RCC 7860 (cell line): ENCODE data around the gene IFNK.
A peak's percentile ranks its signal among the peaks of the same experiment; 100 is the strongest.

Experiments used
- DNase-seq: peaks from one replicate; pipeline ENCODE4 v3.0.0-alpha.2; 2015; ENCODE audit warnings: low spot score
- FAIRE-seq: peaks from 2 replicates; lab custom pipeline; 2012; peaks lifted over from hg19 to GRCh38; lab: Jason Lieb, UNC

IFNK gene

DNA sequence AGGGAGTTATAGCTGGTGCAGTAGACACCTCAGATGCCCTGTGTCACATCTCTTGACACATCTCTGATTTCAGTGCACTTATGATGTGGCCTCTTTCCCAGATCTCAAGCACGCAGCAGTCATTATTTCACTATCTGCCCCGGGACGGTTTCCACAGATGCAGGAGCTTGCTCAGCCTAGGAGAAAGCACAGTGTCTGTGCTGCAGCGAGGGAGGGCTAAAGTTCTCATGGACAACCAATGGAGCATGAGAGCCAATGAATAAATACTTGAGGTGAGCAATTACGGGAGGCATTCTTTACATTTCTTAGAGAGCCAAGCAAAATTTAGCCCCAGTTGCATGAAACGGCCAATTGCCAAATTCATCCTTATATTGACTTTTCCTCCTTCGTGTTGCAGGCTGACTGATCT lies 12.9 kb downstream of the IFNK start:
- DNase-seq (no peak), FAIRE-seq (no peak)

DNA sequence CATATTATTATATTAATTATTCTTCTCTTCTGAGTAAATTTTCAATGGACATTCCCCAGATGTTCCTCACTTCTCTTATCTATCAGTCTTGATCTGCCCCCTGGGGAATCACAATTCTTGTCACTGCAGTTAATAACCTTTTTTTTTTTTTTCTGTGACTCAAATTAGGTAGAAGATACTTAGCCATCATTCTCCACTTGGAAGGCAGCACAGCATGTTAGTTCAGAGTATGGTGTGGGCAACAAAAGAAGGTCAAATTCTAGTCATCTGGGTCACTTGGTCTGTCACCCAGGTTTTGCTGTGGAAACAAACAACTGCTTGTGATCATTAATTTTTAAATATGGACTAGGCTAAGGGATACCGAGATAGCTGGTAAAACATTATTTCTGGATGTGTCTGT lies 13.7 kb downstream of the IFNK start:
- no peak for DNase-seq
- FAIRE-seq: no peak

DNA sequence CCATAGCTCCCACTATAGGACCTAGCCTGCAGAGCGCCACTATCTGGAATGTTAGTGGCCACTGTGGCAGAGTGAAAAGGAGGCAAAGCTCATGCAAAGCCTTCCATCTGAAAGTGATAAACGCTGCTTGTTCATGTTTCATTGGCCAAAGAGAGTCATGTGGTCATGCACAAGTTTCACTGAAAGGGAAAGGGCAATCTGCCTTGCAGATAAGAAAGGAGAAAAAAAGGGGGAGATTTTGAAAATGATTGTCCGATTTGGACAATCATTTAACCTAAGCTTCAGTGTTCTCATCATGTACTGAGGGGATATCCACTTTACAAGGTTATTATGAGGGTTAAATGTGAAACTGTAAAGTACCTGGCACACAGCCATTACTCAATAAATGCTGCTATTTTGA lies 14.6 kb downstream of the IFNK start:
- FAIRE-seq (no peak), DNase-seq (no peak)

DNA sequence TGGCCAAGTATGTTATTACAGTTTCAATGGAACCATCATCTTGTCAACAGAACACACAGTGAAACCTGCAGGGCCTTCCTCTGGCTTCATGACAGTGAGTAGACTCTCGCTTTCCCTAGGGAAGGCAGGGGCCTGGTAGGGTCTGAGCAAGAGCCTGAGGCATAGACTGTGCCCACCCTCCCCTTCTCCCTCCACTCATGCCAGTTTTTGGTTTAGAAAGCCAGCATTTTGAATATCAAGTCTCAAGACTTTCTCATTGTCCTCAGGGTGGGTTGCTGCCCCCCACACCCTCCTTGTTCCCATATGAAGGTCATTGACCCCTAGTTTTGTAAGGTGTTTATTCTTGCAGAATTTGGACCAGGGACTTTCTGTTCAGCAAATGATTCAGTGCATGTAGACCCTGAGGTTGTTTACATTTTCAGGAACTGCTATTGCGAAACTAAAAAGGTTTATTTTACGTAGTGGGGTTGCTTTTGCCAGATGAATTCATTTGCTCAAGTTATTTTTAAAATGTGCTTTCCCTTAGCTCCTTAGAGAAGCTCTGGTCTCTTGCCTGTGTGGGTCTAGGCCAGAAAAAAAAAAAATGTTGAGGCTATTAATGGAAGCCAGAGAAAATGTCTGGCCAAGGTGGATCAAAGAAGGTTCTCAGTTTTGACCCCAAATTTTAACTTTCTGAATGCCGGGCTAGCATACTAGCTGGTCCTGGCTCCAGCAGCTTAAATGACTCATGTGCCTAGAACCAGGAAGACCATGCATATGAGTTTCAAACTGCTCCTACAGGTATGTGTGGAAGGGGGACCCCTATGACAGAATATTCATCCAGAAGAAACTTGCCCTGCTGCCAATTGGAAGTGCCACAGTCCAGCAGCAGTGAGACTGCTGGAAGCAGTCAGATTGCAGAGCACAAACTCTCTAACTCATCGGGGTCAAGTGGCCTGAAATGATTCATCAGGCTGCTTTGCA lies 15.7 kb downstream of the IFNK start:
- FAIRE-seq (no peak), DNase-seq (no peak)

DNA sequence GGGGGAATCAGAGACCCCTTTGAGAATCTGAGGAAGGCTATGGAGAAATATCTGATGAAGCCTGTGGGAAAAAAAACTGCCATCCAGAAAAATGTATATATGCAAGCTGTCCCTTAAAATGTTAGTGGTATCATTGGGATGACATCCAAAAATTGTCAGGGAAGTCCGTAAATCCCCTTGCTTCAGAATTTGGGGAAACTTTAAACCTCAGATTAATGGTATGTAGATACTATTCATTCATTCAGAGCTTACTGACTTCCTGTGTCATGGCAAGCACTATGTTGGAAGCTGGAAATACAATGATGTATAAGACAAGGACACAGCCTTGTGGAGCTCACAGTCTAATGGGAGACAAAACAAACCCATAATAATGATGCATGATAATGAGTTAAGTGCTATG lies 16.4 kb downstream of the IFNK start:
- no peak for DNase-seq
- no peak for FAIRE-seq

DNA sequence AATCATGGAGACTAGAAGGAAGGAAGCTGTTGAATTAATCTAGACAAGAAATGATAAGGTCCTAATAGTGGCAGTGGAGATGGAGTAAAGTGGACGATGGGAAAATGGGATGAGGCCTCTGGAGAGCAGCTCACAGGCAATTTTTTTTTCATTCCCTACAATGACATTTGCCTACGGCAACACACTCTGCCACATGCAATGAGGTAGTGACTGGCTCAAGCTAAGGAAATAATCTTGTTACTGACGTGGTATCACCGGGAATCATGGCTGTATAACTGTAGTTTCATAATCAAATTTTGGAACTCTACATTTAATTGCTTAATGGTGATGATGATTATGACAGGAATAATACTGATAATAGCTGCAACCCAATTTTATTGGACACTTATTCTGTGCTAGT lies 17.6 kb downstream of the IFNK start:
- FAIRE-seq: no peak
- no peak for DNase-seq

DNA sequence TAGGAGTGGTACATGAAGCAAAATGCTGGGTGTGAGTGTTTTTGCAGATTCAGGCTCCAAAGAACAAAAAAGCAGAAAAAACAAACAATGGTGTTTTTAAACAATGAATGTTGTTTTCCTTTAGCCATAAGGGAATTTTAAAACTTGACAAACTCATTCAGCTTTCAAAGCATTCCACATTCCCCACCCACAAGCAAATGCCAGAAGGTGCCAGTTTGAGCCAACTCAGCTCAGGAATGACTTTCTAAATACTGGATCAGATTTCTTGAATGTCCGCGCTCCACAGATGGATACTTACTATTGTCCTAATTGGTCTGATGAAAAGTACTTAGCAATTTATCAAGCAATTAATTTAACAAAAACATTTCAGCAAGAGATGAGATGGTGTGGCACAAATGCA lies 18.4 kb downstream of the IFNK start:
- no peak for DNase-seq
- FAIRE-seq: no peak

DNA sequence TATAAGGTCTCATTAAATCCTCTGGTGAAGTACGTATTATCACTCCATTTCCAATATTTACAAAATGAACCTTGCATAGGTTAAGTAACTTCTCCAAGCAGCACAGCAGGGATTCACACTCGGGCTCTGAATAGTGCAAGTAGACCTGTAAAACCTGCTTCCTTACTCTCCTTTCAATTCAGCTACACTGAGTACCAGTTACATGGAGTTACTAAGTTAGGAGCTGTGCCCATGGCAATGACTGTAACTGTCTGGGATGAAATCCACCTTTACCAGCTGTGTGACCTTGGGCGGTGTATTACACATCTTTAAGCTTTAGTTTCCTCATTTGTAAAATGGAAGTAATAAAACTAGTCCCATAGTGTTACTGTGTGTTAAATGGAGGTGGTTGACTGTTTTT lies 21.4 kb downstream of the IFNK start:
- DNase-seq (no peak), FAIRE-seq (no peak)

DNA sequence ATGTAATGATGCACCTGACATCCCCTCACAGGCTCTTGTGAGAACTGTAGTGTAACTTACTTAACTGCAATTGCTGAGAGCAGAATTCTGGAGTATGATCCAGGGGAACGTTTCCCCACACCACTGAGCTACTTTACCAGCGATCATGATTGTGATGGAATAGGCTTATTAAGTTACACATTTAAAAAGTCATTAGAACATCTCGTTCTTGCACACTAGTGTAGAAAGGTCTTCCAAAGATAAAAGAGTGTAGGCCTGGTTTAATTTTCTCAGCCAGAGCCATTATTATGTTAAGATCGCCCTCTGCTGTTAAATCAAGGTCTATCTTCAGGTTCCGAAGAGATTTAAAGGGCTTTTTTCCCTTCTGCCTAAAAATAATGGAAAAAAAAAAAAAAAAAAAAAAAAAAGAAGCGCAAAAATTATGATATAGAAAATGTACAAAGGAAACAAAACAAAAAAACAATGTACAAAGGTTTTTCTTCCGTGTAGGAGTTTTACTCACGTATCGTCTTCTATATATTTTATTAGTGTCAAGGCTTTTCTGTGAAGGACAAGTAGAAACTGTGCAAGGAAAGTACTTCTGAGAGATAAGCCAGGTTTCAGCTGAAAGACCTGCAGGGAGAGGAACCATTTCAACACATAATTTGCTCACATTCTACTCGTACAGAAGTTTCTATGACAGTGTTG lies 24.1 kb downstream of the IFNK start:
- DNase-seq: peak; percentile 6
- peak; percentile 27 for FAIRE-seq

DNA sequence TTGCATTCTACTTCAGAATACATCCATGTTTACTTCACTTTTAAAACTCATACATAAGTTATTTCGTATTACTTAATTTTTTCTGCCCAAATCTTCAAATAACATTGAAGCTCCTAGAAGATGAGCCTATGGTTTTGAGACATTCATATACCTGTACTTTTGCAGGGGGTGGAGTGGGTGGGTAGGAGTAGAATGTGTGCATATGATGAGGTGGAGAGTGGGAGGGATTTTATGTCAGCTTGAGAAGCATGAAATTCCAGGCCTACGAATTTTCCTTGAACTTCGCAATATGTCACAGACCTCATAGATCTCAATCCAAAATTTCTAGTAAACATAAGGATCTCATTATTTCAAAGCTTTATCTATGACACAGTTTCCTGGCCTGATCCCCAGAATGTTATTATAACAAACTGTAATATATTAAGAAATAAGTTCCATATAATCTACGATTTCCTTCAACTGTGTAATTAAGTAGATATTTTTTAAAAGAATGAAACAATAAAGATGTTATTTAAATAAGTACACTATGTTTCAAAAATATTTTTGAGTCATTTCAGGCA lies 25.2 kb downstream of the IFNK start:
- FAIRE-seq (no peak), DNase-seq (no peak)

DNA sequence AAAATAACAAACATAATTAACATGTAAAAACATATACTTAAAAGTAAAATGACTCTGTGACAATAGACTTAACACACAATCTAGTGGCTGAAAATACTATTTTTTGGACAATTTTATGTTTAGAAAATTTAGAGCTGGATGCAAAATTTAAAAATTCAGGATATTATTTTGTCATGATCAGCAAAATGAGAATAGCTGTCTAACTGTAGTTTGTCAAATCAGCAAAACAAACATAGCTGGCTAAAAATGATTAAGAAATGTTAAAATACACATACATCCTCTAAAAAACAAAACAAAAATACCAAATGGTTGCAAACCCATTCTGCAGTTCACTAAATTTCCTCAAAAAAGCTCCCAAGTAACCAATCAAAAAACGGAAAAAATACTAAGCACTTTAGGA lies 30.6 kb downstream of the IFNK start:
- DNase-seq (no peak), FAIRE-seq (no peak)

DNA sequence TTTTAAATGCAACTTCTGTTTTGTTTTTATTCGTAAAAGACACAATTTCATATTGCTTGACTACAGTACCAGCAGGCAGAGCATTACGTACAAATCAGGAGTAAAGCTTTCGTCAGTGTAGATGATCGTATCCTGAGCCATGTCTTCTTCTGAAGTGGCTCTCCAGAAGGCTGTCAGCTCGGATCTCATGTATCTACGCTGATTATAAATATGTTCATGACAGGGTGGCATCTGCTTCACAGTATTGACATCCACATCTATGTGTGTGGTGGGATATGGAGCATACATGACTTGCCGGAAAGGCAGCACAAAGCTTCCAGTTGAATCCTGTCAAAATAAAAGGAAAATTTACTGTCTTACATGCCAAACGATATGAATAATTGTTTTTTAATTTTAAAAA lies 32.4 kb downstream of the IFNK start:
- DNase-seq (no peak), FAIRE-seq (no peak)

DNA sequence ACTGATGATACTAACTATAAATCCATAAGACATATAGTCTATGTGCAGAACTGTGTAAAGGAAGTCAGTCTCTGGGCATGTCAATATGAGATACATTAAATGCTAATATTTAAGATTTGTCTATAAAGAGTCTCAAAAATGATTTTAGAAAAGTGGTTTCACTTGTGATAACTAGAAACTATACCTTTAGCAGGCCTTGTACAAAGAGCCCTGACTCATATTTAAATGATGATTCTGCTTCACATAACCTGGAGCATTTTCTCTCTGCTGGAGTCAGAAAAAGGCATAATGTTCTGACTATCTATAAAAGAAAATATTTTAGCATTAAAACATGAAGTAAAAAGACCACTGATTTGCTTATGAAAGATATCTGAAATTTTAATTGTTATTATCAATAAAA lies 34.2 kb downstream of the IFNK start:
- FAIRE-seq (no peak), DNase-seq (no peak)

DNA sequence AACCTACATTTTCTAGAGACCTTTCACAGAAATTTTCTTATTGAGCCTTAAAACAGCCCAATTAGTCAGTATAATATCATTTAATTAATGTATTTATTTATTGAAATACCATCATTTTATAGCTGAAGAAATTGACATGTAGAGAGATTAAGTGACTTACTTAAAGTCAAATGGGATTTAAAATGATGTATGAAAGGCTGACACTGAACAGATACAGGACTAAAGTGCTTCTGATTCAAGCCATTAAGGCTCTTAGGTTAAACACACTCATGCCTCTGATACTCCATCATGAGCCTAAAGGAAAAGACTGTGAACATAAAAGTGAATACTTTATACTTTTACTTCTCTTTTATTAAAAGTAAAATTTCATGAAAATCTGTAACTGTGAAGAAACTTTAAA lies 36.4 kb downstream of the IFNK start:
- FAIRE-seq (no peak), DNase-seq (no peak)

DNA sequence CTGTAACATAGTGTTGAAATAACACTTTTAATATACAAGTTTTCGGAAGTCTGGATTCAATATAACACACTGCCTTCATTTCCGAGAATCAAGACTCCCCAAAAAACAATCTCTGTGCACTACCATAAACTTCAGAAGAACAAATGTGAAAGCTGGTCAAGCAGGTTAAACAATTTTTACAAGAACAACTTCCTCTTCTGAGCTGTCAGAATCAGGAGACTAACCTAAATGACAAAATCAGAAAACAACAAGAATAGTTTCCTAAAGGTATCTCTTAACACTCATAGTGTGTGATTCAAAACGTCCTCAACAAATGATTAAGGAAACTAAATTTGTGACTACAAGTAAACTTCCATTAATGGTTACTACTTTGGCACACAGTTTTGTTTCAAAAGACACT lies 37.6 kb downstream of the IFNK start:
- FAIRE-seq (no peak), DNase-seq (no peak)

DNA sequence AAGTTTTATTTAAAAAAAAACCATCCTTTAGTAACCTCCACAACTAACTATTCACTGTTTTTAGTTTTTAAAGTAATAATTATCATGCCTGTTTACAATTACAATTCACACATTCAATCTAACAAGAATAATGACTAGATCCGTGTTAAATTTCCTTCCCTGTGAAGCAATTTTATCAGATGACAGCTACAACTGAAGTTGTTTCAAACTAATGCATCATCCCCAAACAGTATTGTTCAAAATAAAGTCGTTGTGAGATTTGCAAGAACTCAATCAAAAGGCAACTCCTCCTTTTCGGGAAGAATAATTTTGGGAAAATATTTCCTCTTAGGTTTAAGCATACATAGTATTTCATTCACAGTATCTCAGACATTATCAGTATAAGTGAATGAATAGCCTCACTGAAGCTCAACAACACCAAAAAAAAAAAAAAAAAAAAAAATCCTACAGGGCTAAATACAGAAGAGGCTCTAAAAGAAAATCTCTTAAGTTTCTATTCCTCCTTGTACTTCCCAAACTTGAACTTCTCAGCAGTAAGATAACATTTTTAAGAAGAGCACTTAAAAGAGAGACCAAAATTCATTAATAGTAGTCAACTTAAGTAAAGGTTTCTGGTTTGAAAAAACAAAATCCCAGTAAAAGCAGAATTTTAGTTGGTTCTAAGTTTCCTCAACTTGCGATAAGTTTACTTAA lies 39.8 kb downstream of the IFNK start:
- DNase-seq (no peak), FAIRE-seq (no peak)

DNA sequence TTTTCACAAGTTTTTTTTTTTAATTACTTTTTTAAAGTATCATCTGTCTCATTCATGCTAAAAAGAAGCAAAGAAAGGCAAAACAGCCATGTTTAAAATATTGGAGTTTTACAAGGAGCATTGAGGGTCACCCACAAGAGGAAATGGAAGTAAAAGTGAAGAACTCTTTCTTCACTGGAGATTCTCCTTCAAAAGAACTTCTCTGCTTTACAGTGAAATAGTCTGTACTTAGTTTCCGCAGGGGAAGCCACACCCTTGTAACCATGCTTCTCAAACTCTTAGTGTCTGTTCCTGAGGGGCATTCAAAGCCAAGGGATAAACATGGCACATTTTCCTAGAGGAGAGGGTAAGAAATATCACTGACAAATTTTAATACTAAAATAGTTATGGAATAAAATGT lies 40.6 kb downstream of the IFNK start:
- DNase-seq: no peak
- FAIRE-seq: no peak

DNA sequence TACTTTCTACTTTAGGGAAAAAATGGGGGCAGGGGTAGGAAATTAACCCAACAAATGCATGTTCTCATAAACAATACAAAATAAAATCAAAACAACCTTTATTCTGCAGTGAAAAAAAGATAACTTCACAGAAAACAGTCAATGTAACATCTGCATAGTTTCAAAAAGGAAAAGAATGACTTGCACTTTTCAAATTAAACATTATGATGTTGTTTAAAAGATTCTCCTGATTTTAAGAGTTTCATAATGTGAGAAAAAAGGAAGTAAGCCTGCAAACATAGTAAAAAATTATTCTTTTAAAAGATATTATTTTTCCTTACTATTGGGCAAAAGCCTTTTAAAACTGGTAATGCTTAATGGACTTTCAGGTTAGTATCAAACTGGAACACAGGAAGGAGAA lies 41.6 kb downstream of the IFNK start:
- DNase-seq (no peak), FAIRE-seq (no peak)

DNA sequence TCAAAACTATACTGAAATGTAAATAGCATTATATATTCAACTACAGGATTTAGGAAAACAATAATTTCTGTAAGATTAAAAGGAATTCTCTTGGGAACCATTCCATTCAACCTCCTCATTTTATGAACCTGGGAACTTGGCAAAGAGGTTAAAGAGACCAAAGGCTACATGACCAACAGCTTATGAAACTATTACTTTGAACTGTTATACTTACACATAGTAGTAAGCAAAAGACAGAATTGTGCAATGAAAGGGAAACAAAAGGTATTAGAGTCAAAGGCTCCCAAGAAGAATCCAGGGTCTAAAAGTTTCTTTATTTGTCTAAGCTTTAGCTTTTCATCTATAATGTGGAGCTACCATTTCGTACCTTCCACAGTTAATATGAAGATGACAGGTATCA lies 42.0 kb downstream of the IFNK start:
- FAIRE-seq: no peak

DNA sequence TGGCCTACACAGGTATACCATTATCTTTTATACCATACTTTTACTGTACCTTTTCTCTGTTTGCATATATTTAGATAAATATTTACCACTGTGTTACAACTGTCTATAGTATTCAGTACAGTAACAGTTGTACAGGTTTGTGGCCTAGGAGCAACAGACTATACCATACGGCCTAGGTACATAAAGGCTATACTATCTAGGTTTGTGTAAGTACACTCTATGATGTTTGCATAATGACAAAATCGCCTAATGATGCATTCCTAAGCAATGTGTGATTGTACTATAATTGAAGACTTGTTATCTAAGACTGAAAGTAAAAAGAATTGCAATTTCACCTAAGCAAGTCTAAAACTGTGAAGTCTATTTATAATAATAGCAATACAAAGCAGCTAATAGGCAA lies 45.3 kb downstream of the IFNK start:
- DNase-seq (no peak), FAIRE-seq (no peak)

More for the DNA sequence above, 42.0 kb downstream of the IFNK start:
- no peak for DNase-seq

DNA sequence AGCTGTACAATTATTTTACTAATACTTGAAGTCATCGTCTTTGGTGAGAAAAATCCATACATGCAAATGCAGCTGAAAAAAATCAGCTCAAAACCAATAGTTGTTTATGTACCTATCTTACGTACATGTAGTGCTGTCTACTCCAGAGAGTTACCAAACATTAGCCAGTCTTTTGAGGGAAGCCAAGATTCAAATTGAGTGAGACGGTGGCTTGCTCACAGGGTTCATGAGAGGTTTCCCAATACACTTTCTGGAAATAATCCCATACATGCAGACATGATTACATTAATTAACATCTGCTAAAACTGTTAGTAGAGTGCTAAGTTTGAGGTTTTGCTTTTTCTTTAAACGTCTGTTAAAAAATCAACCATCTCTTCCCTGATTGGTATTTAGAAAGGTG lies 46.9 kb downstream of the IFNK start:
- DNase-seq: no peak
- no peak for FAIRE-seq
